DND-41 (cell line): Measurements from ENCODE around the gene RAB30.

ENCODE experiments used
- ATAC-seq: fragments of 200-7000 bp; cut with Tn5 transposase; 3 replicates; pipeline ENCODE4 v1.9.1; 2021; ENCODE audit warnings: low read depth; ENCODE audit not compliant: insufficient read depth
- DNase-seq: peaks from one replicate; pipeline ENCODE4 v3.0.0-alpha.2; 2020
- H2AFZ ChIP-seq: 2 replicates; pipeline ENCODE4 v1.6.0; 2012; ENCODE audit warnings: low read depth, low read length
- H3K27ac ChIP-seq: 2 replicates; pipeline ENCODE4 v1.5.1; 2012; ENCODE audit warnings: low read length, inconsistent platforms
- H3K27me3 ChIP-seq: fragments of 200-600 bp; sonication (generic); 2 replicates; pipeline ENCODE4 v1.6.0; 2012; ENCODE audit warnings: low read length, mild to moderate bottlenecking, inconsistent platforms; ENCODE audit not compliant: insufficient read depth, poor library complexity
- H3K36me3 ChIP-seq: 2 replicates; pipeline ENCODE4 v1.5.1; 2012; ENCODE audit warnings: low read length, inconsistent platforms; ENCODE audit not compliant: insufficient read depth
- H3K4me1 ChIP-seq: 2 replicates; pipeline ENCODE4 v1.5.1; 2012; ENCODE audit warnings: mild to moderate bottlenecking, low read length; ENCODE audit not compliant: insufficient read depth
- H3K4me2 ChIP-seq: 2 replicates; pipeline ENCODE4 v1.6.0; 2012; ENCODE audit warnings: mild to moderate bottlenecking, moderate library complexity, low read length, inconsistent platforms; ENCODE audit not compliant: insufficient read depth
- H3K4me3 ChIP-seq, 2 experiments: fragments of 200-600 bp in 1 of 2; shearing (Covaris generic) in 1 of 2; 2 replicates each; pipeline ENCODE4 v1.5.1; 2012 to 2016; ENCODE audit warnings: inconsistent platforms in 2 of 2, low read length in 2 of 2, mild to moderate bottlenecking in 2 of 2, low read depth in 1 of 2, moderate library complexity in 1 of 2
- H3K79me2 ChIP-seq: 2 replicates; pipeline ENCODE4 v1.6.0; 2012; ENCODE audit warnings: low read length, inconsistent platforms; ENCODE audit not compliant: insufficient read depth
- H3K9ac ChIP-seq: 2 replicates; pipeline ENCODE4 v1.6.0; 2012; ENCODE audit warnings: low read depth, mild to moderate bottlenecking, inconsistent platforms, low read length, moderate library complexity
- H3K9me3 ChIP-seq: 2 replicates; pipeline ENCODE4 v1.5.1; 2012; ENCODE audit warnings: low read length, moderate library complexity, mild to moderate bottlenecking, inconsistent platforms; ENCODE audit not compliant: insufficient read depth, severe bottlenecking
- H4K20me1 ChIP-seq: 2 replicates; pipeline ENCODE4 v1.6.0; 2012; ENCODE audit warnings: low read length; ENCODE audit not compliant: insufficient read depth
- CTCF ChIP-seq: IDR thresholded peaks from 2 replicates; pipeline ENCODE4 v1.5.1; 2012; ENCODE audit warnings: borderline replicate concordance, low read length, moderate library complexity, mild to moderate bottlenecking; ENCODE audit not compliant: poor library complexity, severe bottlenecking; ENCODE audit errors: extremely low read depth
- EZH2 ChIP-seq: IDR thresholded peaks from 3 replicates; pipeline ENCODE4 v1.6.1; 2012; ENCODE audit warnings: borderline replicate concordance, low read depth, mild to moderate bottlenecking, moderate library complexity, low read length, inconsistent platforms; ENCODE audit not compliant: severe bottlenecking

Gene RAB30

GRCh38 chr11:83068568-83068967 lies 3.1 kb downstream of the RAB30 start:
- H3K4me3 ChIP-seq, result no peak overlapping the region
- no peaks in the 10 kb centered on the region for H4K20me1 ChIP-seq
- H3K36me3 ChIP-seq, result peaks cover 15% of the 10 kb centered on the region
- peaks cover 29% of the 10 kb centered on the region for H3K4me1 ChIP-seq
- ATAC-seq (no peak), DNase-seq (no peak)
- H3K27ac ChIP-seq, result no peak overlapping the region
- no peak for TF ChIP-seq EZH2
- TF ChIP-seq CTCF, result no peak
- no peak overlapping the region for H2AFZ ChIP-seq
- peaks cover 12% of the 10 kb centered on the region for H3K27me3 ChIP-seq
- no peak overlapping the region for H3K4me2 ChIP-seq
- H3K9ac ChIP-seq, result no peak overlapping the region
- peaks cover 20% of the 10 kb centered on the region for H3K79me2 ChIP-seq
- no peaks in the 10 kb centered on the region for H3K9me3 ChIP-seq

- Histone ChIP-seq H3K9ac (no peak overlapping the region), H3K27me3 (no peaks in the 10 kb centered on the region), H3K36me3 (no peaks in the 10 kb centered on the region), H3K4me2 (no peak overlapping the region), H3K9me3 (no peaks in the 10 kb centered on the region), H2AFZ (no peak overlapping the region), H3K4me1 (peaks cover 4% of the 10 kb centered on the region; the same call in 1 of the 2 replicates), H3K79me2 (no peaks in the 10 kb centered on the region), H4K20me1 (no peaks in the 10 kb centered on the region), H3K27ac (no peak overlapping the region), H3K4me3 (no peak overlapping the region)
- TF ChIP-seq CTCF, result no peak
- no peak for TF ChIP-seq EZH2
- no peak for ATAC-seq
- DNase-seq, result no peak
Measured at GRCh38 chr11:83064011-83064410, 7.7 kb downstream of the RAB30 start.

- no peak overlapping the region for H3K27ac ChIP-seq
- no peak overlapping the region for H3K4me3 ChIP-seq
- TF ChIP-seq EZH2 (no peak), CTCF (no peak)
- no peak overlapping the region for H3K4me2 ChIP-seq
- peaks cover 4% of the 10 kb centered on the region; the same call in 1 of the 2 replicates for H3K4me1 ChIP-seq
- ATAC-seq (no peak), DNase-seq (no peak)
- H3K9me3 ChIP-seq, result no peaks in the 10 kb centered on the region
- no peaks in the 10 kb centered on the region for H3K36me3 ChIP-seq
- no peaks in the 10 kb centered on the region for H3K27me3 ChIP-seq
- H3K79me2 ChIP-seq, result no peaks in the 10 kb centered on the region
- H2AFZ ChIP-seq, result no peak overlapping the region
- no peak overlapping the region for H3K9ac ChIP-seq
- no peaks in the 10 kb centered on the region for H4K20me1 ChIP-seq
Measured at GRCh38 chr11:83063073-83063754, 8.5 kb downstream of the RAB30 start.
